ENCODE measurements around the gene MISP.

Gene MISP

GRCh38 chr19:747432-748273 is 3.3 kb upstream of the MISP start:
- no peak for DNase-seq

DNA sequence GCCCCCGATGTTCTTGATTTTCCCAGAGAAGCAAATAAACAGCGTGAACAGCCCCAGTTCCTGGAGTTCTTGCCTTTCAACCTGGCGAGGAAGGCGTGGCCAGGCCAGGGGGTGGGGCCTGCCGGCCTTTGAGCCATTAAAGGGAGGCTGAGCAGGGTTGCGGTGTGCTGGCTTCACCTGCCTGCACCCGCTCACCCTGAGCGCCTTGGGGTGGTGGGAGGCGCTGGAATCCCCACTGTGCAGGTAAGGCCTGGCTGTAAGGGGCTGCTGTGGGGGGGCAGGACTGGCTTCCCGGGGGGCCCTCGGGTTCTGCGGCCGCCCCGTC is 2.7 kb upstream of the MISP start:
- no peak for DNase-seq

- DNase-seq = no peak
Measured at GRCh38 chr19:749811-750210, 1.1 kb upstream of the MISP start.

- no peak for DNase-seq
Measured at GRCh38 chr19:751501-752341, 809 bp downstream of the MISP start.

DNA sequence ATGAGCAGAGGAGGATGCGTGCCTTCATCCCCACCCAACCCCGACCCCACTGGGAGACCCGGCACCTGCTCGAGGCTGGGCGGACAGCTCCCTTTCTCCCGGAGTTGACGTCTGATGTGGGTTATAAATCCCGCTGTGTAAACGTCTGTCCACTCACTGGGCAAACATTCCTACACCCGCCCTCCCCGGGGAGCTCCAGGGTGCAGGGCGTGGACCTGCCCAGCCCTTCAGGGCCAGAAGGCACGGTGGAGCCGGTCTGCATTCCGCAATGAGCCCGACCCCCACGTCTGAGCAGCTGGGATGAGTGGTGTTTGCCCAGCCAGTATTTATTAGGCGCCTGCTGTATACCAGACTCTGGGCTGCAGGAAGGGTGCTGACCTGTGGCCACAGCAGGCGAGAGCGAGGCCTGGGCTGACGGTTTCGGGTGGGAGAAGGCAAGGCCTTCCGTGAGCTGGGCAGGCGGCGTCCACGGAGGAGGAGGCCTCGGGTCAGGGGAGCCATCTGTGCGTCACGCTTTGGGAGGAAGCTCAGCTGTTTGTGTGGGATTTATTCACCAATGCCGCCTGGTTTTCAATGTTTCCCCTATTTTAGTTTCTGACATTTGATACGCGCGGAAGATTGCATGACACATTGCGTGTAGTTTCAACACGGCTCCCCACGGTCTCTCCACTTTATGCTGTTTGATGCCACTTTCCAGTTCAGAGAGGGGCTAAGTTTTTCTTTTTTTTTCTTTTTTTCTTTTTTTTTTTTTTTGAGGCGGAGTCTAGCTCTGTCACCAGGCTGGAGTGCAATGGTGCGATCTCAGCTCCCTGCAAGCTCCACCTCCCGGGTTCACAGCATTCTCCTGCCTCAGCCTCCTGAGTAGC is 2.0 kb downstream of the MISP start:
- DNase-seq = no peak

DNA sequence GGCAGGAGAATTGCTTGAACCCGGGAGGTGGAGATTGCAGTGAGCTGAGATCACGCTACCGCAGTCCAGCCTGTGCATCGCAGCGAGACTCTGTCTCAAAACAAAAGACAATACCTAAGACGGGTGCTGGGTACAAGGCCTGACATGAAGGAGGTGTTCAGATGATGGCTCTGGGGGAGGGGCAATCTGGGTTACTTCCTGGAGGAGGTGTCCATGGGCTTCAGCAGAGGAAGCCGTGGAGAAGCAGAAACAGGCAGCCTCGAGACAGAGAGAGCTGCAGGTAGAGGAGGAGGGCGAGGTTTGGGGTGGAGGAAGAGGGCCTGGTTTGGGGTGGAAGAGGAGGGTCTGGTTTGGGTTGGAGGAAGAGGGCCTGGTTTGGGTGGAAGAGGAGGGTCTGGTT is 3.6 kb downstream of the MISP start:
- DNase-seq = no peak

DNA sequence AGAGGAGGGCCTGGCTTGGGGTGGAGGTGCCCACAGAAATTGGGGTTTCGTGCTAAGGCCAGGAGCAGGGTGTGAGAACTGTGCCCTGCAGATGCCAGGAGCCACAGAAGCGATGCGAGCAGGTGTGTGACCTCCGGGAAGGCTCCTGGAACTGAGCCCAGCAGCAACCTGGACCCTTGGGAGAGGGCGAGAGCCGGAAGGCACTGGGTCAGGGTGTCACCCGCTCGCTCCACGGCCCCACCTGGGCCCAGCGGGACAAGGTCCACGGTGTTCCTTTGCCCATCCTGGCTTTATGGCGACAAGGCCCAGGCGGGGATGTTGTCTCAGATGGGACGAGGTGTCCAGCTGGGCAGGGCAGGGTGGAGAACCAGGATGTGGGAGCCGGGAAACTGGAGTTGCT is 4.2 kb downstream of the MISP start:
- no peak for DNase-seq

GRCh38 chr19:756236-756635 is 5.3 kb downstream of the MISP start:
- DNase-seq = peak; percentile 63

DNA sequence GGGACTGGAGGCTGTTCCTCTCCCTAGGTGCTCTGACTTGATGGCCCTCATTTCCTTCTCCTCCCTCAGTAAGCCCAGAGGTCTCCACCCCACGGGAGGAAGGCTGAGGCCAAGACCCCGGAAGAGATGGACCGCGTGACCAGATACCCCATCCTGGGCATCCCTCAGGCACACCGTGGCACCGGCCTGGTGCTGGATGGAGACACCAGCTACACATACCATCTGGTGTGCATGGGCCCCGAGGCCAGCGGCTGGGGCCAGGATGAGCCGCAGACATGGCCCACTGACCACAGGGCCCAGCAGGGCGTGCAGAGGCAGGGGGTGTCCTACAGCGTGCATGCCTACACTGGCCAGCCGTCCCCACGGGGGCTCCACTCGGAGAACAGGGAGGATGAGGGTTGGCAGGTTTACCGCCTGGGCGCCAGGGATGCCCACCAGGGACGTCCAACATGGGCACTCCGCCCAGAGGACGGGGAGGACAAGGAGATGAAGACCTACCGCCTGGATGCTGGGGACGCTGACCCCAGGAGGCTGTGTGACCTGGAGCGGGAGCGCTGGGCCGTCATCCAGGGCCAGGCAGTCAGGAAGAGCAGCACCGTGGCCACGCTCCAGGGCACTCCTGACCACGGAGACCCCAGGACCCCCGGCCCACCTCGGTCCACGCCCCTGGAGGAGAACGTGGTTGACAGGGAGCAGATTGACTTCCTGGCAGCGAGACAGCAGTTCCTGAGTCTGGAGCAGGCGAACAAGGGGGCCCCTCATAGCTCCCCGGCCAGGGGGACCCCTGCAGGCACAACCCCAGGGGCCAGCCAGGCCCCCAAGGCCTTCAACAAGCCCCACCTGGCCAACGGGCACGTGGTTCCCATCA is 6.1 kb downstream of the MISP start:
- DNase-seq = no peak

GRCh38 chr19:757811-758668 is 7.1 kb downstream of the MISP start:
- no peak for DNase-seq

DNA sequence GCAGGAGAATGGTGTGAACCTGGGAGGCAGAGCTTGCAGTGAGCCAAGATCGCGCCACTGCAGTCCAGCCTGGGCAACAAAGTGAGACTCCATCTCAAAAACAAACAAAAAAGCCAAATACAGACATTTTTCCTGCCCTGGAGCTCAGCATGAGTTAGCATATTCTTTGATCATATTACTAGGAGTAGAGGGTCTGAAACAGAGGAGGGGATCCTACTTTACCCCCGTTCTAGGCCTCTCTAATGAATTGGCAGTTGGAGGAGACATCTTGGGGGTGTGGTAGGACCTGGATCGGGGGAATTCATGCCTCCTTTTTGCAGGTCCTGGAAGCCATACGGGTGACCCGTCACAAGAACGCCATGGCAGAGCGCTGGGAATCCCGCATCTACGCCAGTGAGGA is 12.3 kb downstream of the MISP start:
- no peak for DNase-seq

DNA sequence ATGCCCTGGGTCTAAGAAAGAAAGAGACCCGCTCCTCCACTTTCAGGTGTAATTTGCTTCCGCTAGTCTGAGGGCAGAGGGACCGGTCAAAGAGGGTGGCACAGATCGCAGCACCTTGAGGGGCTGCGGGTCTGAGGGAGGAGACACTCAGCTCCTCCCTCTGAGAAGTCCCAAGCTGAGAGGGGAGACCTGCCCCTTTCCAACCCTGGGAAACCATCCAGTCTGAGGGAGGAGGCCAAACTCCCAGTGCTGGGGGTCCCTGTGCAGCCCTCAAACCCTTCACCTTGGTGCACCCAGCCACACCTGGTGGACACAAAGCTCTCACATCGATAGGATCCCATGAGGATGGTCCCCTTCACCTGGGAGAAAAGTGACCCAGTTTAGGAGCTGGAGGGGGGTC is 13.0 kb downstream of the MISP start:
- no peak for DNase-seq

DNA sequence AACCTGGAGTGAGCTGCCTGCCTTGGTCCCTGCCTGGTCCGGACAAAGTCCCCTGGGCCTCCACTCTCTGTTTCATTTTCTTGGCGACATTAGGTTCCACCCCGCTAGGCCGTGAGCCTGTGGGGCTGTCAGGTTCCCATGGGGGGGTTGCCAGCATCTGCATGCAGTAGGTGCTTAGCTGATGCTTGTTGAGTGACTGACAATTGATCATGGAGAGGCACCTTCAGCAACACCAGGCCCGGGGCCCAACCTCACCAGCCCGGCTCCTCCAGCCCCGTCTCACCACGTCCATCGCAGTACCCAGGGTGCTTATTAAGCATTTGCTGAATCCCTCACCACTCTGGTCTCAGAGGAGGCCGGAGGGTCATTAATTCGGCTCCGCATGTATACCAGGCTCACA is 13.4 kb downstream of the MISP start:
- DNase-seq = no peak

DNA sequence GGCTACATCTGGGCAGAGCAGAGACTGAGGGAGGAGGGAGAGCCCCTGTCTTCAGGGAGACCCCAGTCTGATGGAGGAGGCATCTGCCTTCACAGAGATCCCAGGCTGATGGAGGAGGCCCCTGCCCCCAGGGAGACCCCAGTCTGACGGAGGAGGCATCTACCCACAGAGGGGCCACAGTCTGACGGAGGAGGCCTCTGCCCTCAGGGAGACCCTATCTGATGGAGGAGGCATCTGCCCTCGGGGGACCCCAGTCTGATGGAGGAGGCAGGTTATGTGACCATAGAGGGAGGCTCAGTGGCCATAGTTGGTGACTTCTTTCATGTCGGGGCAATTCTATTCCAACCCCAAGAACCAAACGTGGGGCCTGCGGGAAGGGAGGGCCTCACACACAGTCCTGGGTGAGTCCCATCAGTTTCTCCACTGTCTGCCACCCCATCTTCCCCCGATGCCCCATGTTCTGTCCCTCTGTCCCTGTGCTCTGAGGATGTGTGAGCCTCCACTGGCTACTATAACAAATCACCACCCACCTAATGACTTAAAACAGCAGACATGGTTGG is 14.3 kb downstream of the MISP start:
- no peak for DNase-seq

- DNase-seq = no peak
Measured at GRCh38 chr19:768424-768823, 17.5 kb downstream of the MISP start.

DNA sequence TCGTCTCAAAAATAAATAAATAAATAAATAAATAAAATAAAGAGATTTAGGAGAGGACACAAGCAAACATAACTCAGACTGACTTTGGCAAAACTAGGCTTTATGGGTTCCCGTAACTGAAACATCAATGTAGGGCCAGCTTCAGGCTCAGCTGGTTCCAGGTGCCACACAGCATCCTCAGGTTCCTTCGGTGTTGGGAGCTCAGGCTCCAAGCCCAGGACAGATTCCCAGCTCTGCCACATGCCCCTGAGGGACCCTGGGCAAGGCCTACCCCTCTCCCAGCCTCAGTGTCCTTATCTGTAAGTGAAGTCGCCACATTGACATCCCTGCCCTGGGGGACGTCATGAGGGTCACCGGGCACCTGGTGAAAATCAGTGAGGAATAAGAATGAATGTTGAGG is 18.7 kb downstream of the MISP start:
- DNase-seq = no peak

DNA sequence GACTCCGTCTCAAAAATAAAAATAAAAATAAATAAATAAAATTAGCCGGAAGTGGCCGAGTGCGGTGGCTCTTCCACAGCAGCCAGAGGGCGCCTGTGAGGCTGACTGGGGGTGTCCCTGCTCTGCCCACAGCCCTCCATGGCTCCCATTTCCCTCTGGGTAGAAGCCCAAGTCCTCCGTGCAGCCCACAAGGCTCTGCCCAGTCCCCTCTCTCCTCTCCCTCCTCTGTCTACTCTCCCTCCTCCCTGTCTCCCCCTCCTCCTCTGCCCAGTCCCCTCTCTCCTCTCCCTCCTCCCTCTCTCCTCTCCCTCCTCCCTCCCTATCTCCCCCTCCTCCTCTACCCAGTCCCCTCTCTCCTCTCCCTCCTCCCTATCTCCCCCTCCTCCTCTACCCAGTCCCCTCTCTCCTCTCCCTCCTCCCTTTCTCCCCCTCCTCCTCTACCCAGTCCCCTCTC is 20.4 kb downstream of the MISP start:
- peak; percentile 64 for DNase-seq

GRCh38 chr19:772063-772462 is 21.2 kb downstream of the MISP start:
- DNase-seq = no peak

- DNase-seq = no peak
Measured at GRCh38 chr19:772730-773436, 22.0 kb downstream of the MISP start.

DNA sequence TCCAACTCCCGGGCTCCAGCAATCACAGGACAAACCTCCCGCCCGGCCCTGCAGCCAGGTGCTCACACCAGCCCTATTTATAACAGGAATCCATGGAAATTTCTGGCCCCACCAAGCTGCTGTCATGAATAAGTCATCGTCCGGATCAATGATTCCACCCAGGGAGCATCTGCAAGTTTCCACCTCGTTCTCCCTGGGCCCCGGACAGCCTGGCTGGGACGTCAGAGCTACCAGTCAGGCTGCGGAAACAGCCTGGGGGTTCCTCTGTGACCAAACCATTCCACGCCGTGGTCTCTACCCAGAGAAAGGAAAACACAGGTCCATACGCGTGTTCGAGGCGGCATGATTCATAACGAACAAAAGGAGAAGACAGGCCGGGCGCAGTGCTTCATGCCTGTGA is 25.6 kb downstream of the MISP start:
- DNase-seq = no peak
